ENCODE results near the gene CCNK.

DNA sequence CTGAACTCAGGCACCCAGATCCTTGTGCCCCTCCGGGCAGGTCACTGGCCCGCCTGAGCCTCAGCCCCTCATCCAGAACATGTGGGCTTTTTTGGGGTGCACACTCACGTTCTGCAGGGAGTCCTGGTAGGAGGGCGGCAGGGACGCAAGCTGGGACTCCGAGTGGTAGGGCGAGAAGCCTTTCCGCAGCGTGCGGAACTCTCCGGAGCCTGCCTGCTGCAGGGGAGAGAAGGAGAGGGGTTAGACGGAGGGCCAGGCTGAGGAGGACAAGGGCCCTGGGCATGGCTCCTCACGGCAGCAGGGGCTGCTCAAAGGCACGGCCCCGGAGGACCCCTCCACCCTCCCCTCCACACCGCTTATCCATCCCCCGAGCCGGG is 40.8 kb downstream of the CCNK start:
- TF ChIP-seq CTCF (IDR thresholded peaks at IDR 0.05 in 4 of 5, conservative IDR thresholded peaks at IDR 0.05 in 1 of 5): no peak
- TF ChIP-seq POLR2A (IDR thresholded peaks at IDR 0.05): no peak
